H1 (cell line): ENCODE data around the gene NFIA. TPM values are rescaled to one million over a fixed set of nuclear protein-coding genes. Genes with fewer than 3 reads are reported as not detected.

Source experiments
- CTCF ChIA-PET: fragments of 300-600 bp; sonication (Branson Sonifier 250); formaldehyde crosslinking; loops from one replicate; lab custom pipeline; 2021; ENCODE audit not compliant: partially characterized antibody; lab: Charles Lee
- POLR2A ChIA-PET: fragments of 300-600 bp; sonication (Branson Sonifier 250); formaldehyde crosslinking; loops from one replicate; lab custom pipeline; 2021; ENCODE audit warnings: inconsistent platforms; ENCODE audit not compliant: partially characterized antibody; lab: Charles Lee
- DNase-seq, 2 experiments: peaks; one replicate each; pipeline versions ENCODE4 v3.0.0 to v3.0.0-alpha.2; 2010 to 2022; ENCODE audit warnings: low spot score in 2 of 2, low read depth in 1 of 2, mixed read lengths in 1 of 2
- FAIRE-seq: peaks from 2 replicates; lab custom pipeline; 2011; peaks lifted over from hg19 to GRCh38; lab: Jason Lieb, UNC
- H2AFZ ChIP-seq: 2 replicates; pipeline ENCODE4 v1.8.1; 2012; ENCODE audit warnings: low read length, inconsistent platforms
- H2AK5ac ChIP-seq: 2 replicates; pipeline ENCODE4 v1.6.1; 2013; ENCODE audit warnings: low read depth, low read length
- H2BK120ac ChIP-seq: replicated peaks from 2 replicates; pipeline ENCODE3; 2013; ENCODE audit warnings: low read depth, low read length, inconsistent platforms
- H2BK12ac ChIP-seq: 2 replicates; pipeline ENCODE4 v1.6.1; 2013; ENCODE audit warnings: low read depth, low read length
- H2BK15ac ChIP-seq: 2 replicates; pipeline ENCODE4 v1.6.1; 2013; ENCODE audit warnings: low read length
- H2BK20ac ChIP-seq: 2 replicates; pipeline ENCODE4 v1.6.1; 2013; ENCODE audit warnings: low read length
- H2BK5ac ChIP-seq: 2 replicates; pipeline ENCODE4 v1.6.1; 2013; ENCODE audit warnings: low read depth, low read length
- H3K14ac ChIP-seq: 2 replicates; pipeline ENCODE4 v1.6.1; 2013; ENCODE audit warnings: inconsistent platforms; ENCODE audit not compliant: insufficient read length
- H3K18ac ChIP-seq: 2 replicates; pipeline ENCODE4 v1.6.1; 2013; ENCODE audit warnings: low read length; ENCODE audit errors: extremely low read depth
- H3K23ac ChIP-seq: 2 replicates; pipeline ENCODE4 v1.6.1; 2013; ENCODE audit warnings: inconsistent platforms; ENCODE audit not compliant: insufficient read length
- H3K23me2 ChIP-seq: 2 replicates; pipeline ENCODE4 v1.6.1; 2013; ENCODE audit warnings: low read depth, low read length
- H3K27ac ChIP-seq: 2 replicates; pipeline ENCODE4 v1.6.1; 2011; ENCODE audit warnings: low read depth, low read length, inconsistent platforms
- H3K27me3 ChIP-seq, 4 experiments: replicated peaks in 1 of 4; 1 replicate in 1 of 4; 2 replicates in 3 of 4; pipeline versions ENCODE4 v1.6.1 to v1.8.1; 2011 to 2013; ENCODE audit warnings: low read length in 3 of 4, mild to moderate bottlenecking in 3 of 4, inconsistent platforms in 2 of 4, mixed read lengths in 2 of 4, moderate library complexity in 1 of 4; ENCODE audit not compliant: control insufficient read depth in 3 of 4, insufficient read depth in 3 of 4; ENCODE audit errors: extremely low read depth in 1 of 4
- H3K36me3 ChIP-seq, 4 experiments: 2 replicates each; pipeline versions ENCODE4 v1.6.1 to v1.8.1; 2011 to 2013; ENCODE audit warnings: mild to moderate bottlenecking in 4 of 4, low read length in 3 of 4, moderate library complexity in 2 of 4, control low read depth in 1 of 4, inconsistent platforms in 1 of 4; ENCODE audit not compliant: insufficient read depth in 4 of 4, control insufficient read depth in 2 of 4
- H3K4ac ChIP-seq: replicated peaks from 2 replicates; pipeline ENCODE3; 2013; ENCODE audit warnings: low read length, low read depth, mixed read lengths, inconsistent platforms; ENCODE audit not compliant: insufficient read length
- H3K4me1 ChIP-seq, 4 experiments: replicated peaks in 1 of 4; 1 replicate in 1 of 4; 2 replicates in 3 of 4; pipeline versions ENCODE4 v1.6.1 to v1.8.1; 2011 to 2013; ENCODE audit warnings: low read length in 3 of 4, inconsistent platforms in 2 of 4, mixed read lengths in 1 of 4; ENCODE audit not compliant: insufficient read depth in 4 of 4, control insufficient read depth in 3 of 4
- H3K4me2 ChIP-seq, 2 experiments: 2 replicates each; pipeline versions ENCODE4 v1.6.1 to v1.8.1; 2011 to 2013; ENCODE audit warnings: low read depth in 2 of 2, low read length in 2 of 2, control low read depth in 1 of 2, inconsistent platforms in 1 of 2, mild to moderate bottlenecking in 1 of 2; ENCODE audit not compliant: insufficient read depth in 1 of 2
- H3K4me3 ChIP-seq, 4 experiments: fragments of 200-600, 300-600 bp in 1 of 4; sonication (generic), shearing (Covaris generic), sonication (Bioruptor Twin) in 1 of 4; 2 replicates each; pipeline versions ENCODE4 v1.5.1 to v1.8.1; 2011 to 2016; ENCODE audit warnings: low read length in 4 of 4, low read depth in 3 of 4, control low read depth in 2 of 4, inconsistent platforms in 2 of 4, mild to moderate bottlenecking in 2 of 4, mixed read lengths in 1 of 4, moderate library complexity in 1 of 4; ENCODE audit not compliant: insufficient read depth in 2 of 4; ENCODE audit errors: extremely low read depth in 1 of 4
- H3K56ac ChIP-seq: replicated peaks from 2 replicates; pipeline ENCODE3; 2013; ENCODE audit warnings: low read depth, mild to moderate bottlenecking, mixed read lengths, low read length, inconsistent platforms; ENCODE audit not compliant: insufficient read length
- H3K79me1 ChIP-seq: 2 replicates; pipeline ENCODE4 v1.6.1; 2013; ENCODE audit warnings: low read depth, low read length, control low read depth
- H3K79me2 ChIP-seq, 2 experiments: 2 replicates each; pipeline versions ENCODE4 v1.6.1 to v1.8.1; 2012 to 2013; ENCODE audit warnings: low read length in 2 of 2, mild to moderate bottlenecking in 2 of 2, inconsistent platforms in 1 of 2; ENCODE audit not compliant: insufficient read depth in 2 of 2, control insufficient read depth in 1 of 2
- H3K9ac ChIP-seq, 4 experiments: replicated peaks in 1 of 4; 1 replicate in 1 of 4; 2 replicates in 3 of 4; pipeline versions ENCODE4 v1.6.1 to v1.8.1; 2011 to 2013; ENCODE audit warnings: low read depth in 3 of 4, low read length in 3 of 4, control low read depth in 2 of 4, mild to moderate bottlenecking in 2 of 4, moderate library complexity in 2 of 4, inconsistent platforms in 1 of 4; ENCODE audit errors: extremely low read depth in 1 of 4
- H3K9me3 ChIP-seq, 2 experiments: 2 replicates each; pipeline versions ENCODE4 v1.6.1 to v1.8.1; 2012 to 2013; ENCODE audit warnings: mild to moderate bottlenecking in 2 of 2, moderate library complexity in 2 of 2, control low read depth in 1 of 2, inconsistent platforms in 1 of 2, low read depth in 1 of 2, low read length in 1 of 2, mixed read lengths in 1 of 2; ENCODE audit not compliant: insufficient read depth in 2 of 2
- H4K20me1 ChIP-seq, 2 experiments: replicated peaks in 1 of 2; 2 replicates each; pipeline versions ENCODE3 to v1.8.1; 2011 to 2013; ENCODE audit warnings: inconsistent platforms in 2 of 2, low read length in 2 of 2, mild to moderate bottlenecking in 1 of 2; ENCODE audit not compliant: insufficient read depth in 2 of 2, control insufficient read depth in 1 of 2
- H4K5ac ChIP-seq: 2 replicates; pipeline ENCODE4 v1.6.1; 2013; ENCODE audit warnings: low read length, low read depth, mixed read lengths, inconsistent platforms; ENCODE audit not compliant: insufficient read length
- H4K8ac ChIP-seq: 2 replicates; pipeline ENCODE4 v1.8.0; 2013; ENCODE audit warnings: mild to moderate bottlenecking, moderate library complexity, low read length, inconsistent platforms; ENCODE audit not compliant: insufficient read depth; ENCODE audit errors: extremely low read depth
- H4K91ac ChIP-seq: replicated peaks from 2 replicates; pipeline ENCODE3; 2013; ENCODE audit warnings: low read length, mixed read lengths, inconsistent platforms; ENCODE audit not compliant: insufficient read length
- ASH2L ChIP-seq: fragments of 200-600, 300-600 bp; sonication (generic); IDR thresholded peaks from one replicate; pipeline ENCODE4 v1.7.1; 2017; ENCODE audit warnings: low read length
- BACH1 ChIP-seq: IDR thresholded peaks from 2 replicates; pipeline ENCODE4 v1.6.1; 2012; ENCODE audit warnings: low read length, improper control_type of control experiment
- CEBPB ChIP-seq: IDR thresholded peaks from 2 replicates; pipeline ENCODE4 v1.6.1; 2012; ENCODE audit warnings: low read depth, low read length
- EZH2 ChIP-seq: fragments of 200-600 bp; sonication (generic); IDR thresholded peaks from 2 replicates; pipeline ENCODE4 v1.7.1; 2012; ENCODE audit warnings: low read depth, mild to moderate bottlenecking, moderate library complexity, low read length, inconsistent platforms; ENCODE audit not compliant: severe bottlenecking
- GTF2F1 ChIP-seq: IDR thresholded peaks from 2 replicates; pipeline ENCODE4 v1.6.1; 2012; ENCODE audit warnings: low read depth, low read length, improper control_type of control experiment, borderline replicate concordance
- KDM4A ChIP-seq: IDR thresholded peaks from one replicate; pipeline ENCODE4 v1.7.1; 2012; ENCODE audit warnings: low read depth, mild to moderate bottlenecking, moderate library complexity, low read length, inconsistent platforms; ENCODE audit not compliant: severe bottlenecking
- MAFK ChIP-seq: IDR thresholded peaks from 2 replicates; pipeline ENCODE4 v1.6.1; 2012; ENCODE audit warnings: low read depth, mild to moderate bottlenecking, improper control_type of control experiment, low read length
- RAD21 ChIP-seq, 2 experiments: IDR thresholded peaks in 1 of 2; conservative IDR thresholded peaks in 1 of 2; 2 replicates each; pipeline ENCODE4 v1.6.1; 2011; ENCODE audit warnings: low read depth in 2 of 2, low read length in 2 of 2, improper control_type of control experiment in 1 of 2, inconsistent platforms in 1 of 2, mild to moderate bottlenecking in 1 of 2, moderate library complexity in 1 of 2
- RBBP5 ChIP-seq: IDR thresholded peaks from 2 replicates; pipeline ENCODE4 v1.7.1; 2012; ENCODE audit warnings: low read depth, mild to moderate bottlenecking, inconsistent platforms, low read length, moderate library complexity, borderline replicate concordance
- RFX5 ChIP-seq: IDR thresholded peaks from 2 replicates; pipeline ENCODE4 v1.6.1; 2011; ENCODE audit warnings: low read depth, low read length, improper control_type of control experiment, borderline replicate concordance
- RNF2 ChIP-seq: fragments of 200-900, 300-1000 bp; sonication (generic); IDR thresholded peaks from 2 replicates; pipeline ENCODE4 v1.7.1; 2016; ENCODE audit warnings: borderline replicate concordance, low read depth, mild to moderate bottlenecking, antibody characterized with exemption, low read length; ENCODE audit not compliant: poor library complexity, severe bottlenecking; ENCODE audit errors: missing control alignments
- SRF ChIP-seq: IDR thresholded peaks from 2 replicates; pipeline ENCODE4 v1.6.1; 2011; ENCODE audit warnings: mild to moderate bottlenecking, low read depth, low read length, moderate library complexity
- TBP ChIP-seq: IDR thresholded peaks from 2 replicates; pipeline ENCODE4 v1.6.1; 2011; ENCODE audit warnings: low read depth, low read length, improper control_type of control experiment
- ZNF274 ChIP-seq: IDR thresholded peaks from 2 replicates; pipeline ENCODE4 v1.7.0; 2012; ENCODE audit warnings: low read length, borderline replicate concordance; ENCODE audit errors: extremely low read depth
- WGBS, 2 experiments: shearing (Covaris generic) in 1 of 2; methylation state at CpG; one replicate each; pipeline versions ENCODE4 v1.1.6 to v1.1.7; 2013 to 2015; ENCODE audit warnings: low lambda C conversion rate in 2 of 2, mixed read lengths in 2 of 2, inconsistent platforms in 1 of 2, low coverage in 1 of 2, missing lambda C conversion rate in 1 of 2; ENCODE audit not compliant: insufficient replicate concordance in 2 of 2, insufficient coverage in 1 of 2, insufficient read length in 1 of 2; ENCODE audit errors: extremely low coverage in 1 of 2, missing lambda C conversion rate in 1 of 2; 5-methylcytosine and 5-hydroxymethylcytosine counted together
- polyA plus RNA-seq, 7 experiments: library from polyadenylated mRNA; depleted of rRNA in 3 of 7; stranded (reverse) in 5 of 7; unstranded in 2 of 7; fragments of >200 nt in 5 of 7; fragments of 200-250 nt in 2 of 7; gene quantifications; 1 replicate in 5 of 7; 2 replicates in 1 of 7; 4 replicates in 1 of 7; pipeline versions ENCODE4 v1.2.1 to v1.2.3, GENCODE V29; 2011 to 2013; ENCODE audit warnings: missing spikeins in 2 of 7, mixed read lengths in 2 of 7
- total RNA-seq: library from RNA; stranded (reverse); fragmentation: NEBNext Ultra II Directional; extraction: Animal tissue kit (Norgen Biotek cat#: 25700); gene quantifications from 2 replicates; pipeline ENCODE4 v1.2.1, GENCODE V29; 2021

Gene NFIA
- total and polyA plus RNA-seq, 2 of the 8 experiments (the other 6 are each of a cell fraction or from before 2014, with no cell fraction given), result 1.8 to 2.3 TPM

DNA sequence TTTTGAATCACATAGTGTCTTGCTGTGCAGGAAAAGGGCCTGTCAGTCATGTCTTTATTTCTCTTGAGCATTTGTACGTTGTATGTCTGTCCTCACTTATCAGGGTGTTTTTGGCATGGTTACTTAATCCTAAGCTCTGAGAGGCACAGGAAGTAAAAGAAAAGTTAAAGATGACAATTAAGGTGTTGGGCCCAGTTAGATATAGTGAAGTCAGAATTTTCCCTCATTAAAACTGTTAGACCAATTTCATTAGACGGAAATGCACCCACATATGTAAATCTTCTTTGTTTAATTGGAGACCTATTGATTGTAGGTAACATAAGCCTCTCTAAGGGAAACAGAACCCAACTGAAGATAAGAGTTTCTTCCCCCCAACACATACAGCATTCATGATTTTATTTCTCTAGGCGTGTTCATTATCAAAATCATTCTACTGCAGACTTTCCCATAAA, 21.9 kb downstream of the NFIA start:
- Histone ChIP-seq H4K20me1 (no peaks in the 10 kb centered on the region), H3K36me3 (no peaks in the 10 kb centered on the region; a peak in 1 of 8 replicates), H3K18ac (no peak overlapping the region), H2AFZ (no peak overlapping the region), H4K8ac (no peak overlapping the region), H3K23me2 (no peaks in the 10 kb centered on the region), H3K27me3 (no peaks in the 10 kb centered on the region), H2AK5ac (no peak overlapping the region), H3K9me3 (no peaks in the 10 kb centered on the region), H3K4me1 (no peaks in the 10 kb centered on the region), H4K5ac (no peak overlapping the region), H3K23ac (no peak overlapping the region), H3K79me1 (no peaks in the 10 kb centered on the region), H2BK20ac (no peak overlapping the region), H3K4ac (no peak overlapping the region), H2BK12ac (no peak overlapping the region), H2BK120ac (no peak overlapping the region), H2BK15ac (no peak overlapping the region), H2BK5ac (no peak overlapping the region), H3K27ac (no peak overlapping the region), H3K9ac (no peak overlapping the region), H4K91ac (no peak overlapping the region), H3K4me3 (no peak overlapping the region), H3K4me2 (no peak overlapping the region), H3K79me2 (no peaks in the 10 kb centered on the region), H3K56ac (no peak overlapping the region), H3K14ac (no peak overlapping the region)
- FAIRE-seq, result no peak
- ChIA-PET CTCF (no interaction called here), POLR2A (interaction anchor here (1.0 kb wide), 1 partner anchor 26 kb away, joined by 3 read pairs; no protein-coding TSS in a partner anchor)
- WGBS, 2 experiments, result 88% methylated on average over 3 of the region's 3 CpGs; no CpG with 5 or more reads in 1 of the 2 experiments
- DNase-seq, result no peak
- TF ChIP-seq RBBP5 (no peak), KDM4A (no peak), ASH2L (no peak), CEBPB (no peak), ZNF274 (no peak), RNF2 (no peak), MAFK (no peak), RFX5 (no peak), BACH1 (no peak), GTF2F1 (no peak), EZH2 (no peak), RAD21 (IDR thresholded peaks at IDR 0.05 in 1 of 2, conservative IDR thresholded peaks at IDR 0.05 in 1 of 2; ENCODE audit: low read depth in 2 of 2, low read length in 2 of 2) (no peak), TBP (no peak), SRF (no peak)
